T-cell (primary cell): Measurements from ENCODE around the gene MYO16. TPM values are rescaled to one million over a fixed set of nuclear protein-coding genes. Genes with fewer than 3 reads are reported as not detected.

ENCODE experiments used
- ATAC-seq, 4 experiments: fragments of 200-7000 bp in 3 of 4; fragments of 150-1000 bp in 1 of 4; cut with Tn5 transposase; replicated peaks in 1 of 4; 1 replicate in 3 of 4; 2 replicates in 1 of 4; pipeline ENCODE4 v1.10.0; 2021; ENCODE audit warnings: moderate library complexity in 3 of 4, mild to moderate bottlenecking in 2 of 4, moderate number of reproducible peaks in 1 of 4
- CTCF ChIA-PET, 2 donors: fragments of 300-600 bp; sonication (Branson Sonifier 250); formaldehyde crosslinking; loops; one replicate each; lab custom pipeline; 2022; ENCODE audit warnings: antibody characterized with exemption in 2 of 2; lab: Charles Lee
- POLR2A ChIA-PET, 2 donors: fragments of 300-600 bp; sonication (Branson Sonifier 250); formaldehyde crosslinking; loops; one replicate each; lab custom pipeline; 2022; ENCODE audit warnings: antibody characterized with exemption in 2 of 2; lab: Charles Lee
- DNase-seq, 35 experiments: peaks; one replicate each; pipeline versions ENCODE4 v3.0.0 to v3.0.0-alpha.2; 2013 to 2023
- H3K27ac ChIP-seq: one replicate; pipeline ENCODE4 v1.5.1; 2013; ENCODE audit warnings: low read length
- H3K27me3 ChIP-seq, 2 experiments: replicated peaks in 1 of 2; 1 replicate in 1 of 2; 2 replicates in 1 of 2; pipeline versions ENCODE4 v1.6.1 to v1.7.0; 2013; ENCODE audit warnings: low read length in 1 of 2, mixed read lengths in 1 of 2; ENCODE audit not compliant: control insufficient read depth in 2 of 2, insufficient read depth in 2 of 2; ENCODE audit errors: extremely low read depth in 1 of 2
- H3K36me3 ChIP-seq, 2 donors: 1 replicate in 1 of 2; 2 replicates in 1 of 2; pipeline versions ENCODE4 v1.6.1 to v1.7.0; 2013; ENCODE audit warnings: low read length in 1 of 2; ENCODE audit not compliant: control insufficient read depth in 2 of 2, insufficient read depth in 1 of 2; ENCODE audit errors: extremely low read depth in 1 of 2
- H3K4me1 ChIP-seq, 2 experiments: 1 replicate in 1 of 2; 2 replicates in 1 of 2; pipeline versions ENCODE4 v1.6.1 to v1.7.0; 2013; ENCODE audit warnings: low read length in 2 of 2, mixed read lengths in 1 of 2; ENCODE audit not compliant: insufficient read depth in 2 of 2, control insufficient read depth in 1 of 2; ENCODE audit errors: extremely low read depth in 1 of 2
- H3K4me3 ChIP-seq, 2 donors: 1 replicate in 1 of 2; 2 replicates in 1 of 2; pipeline versions ENCODE4 v1.5.1 to v1.7.0; 2013; ENCODE audit warnings: mild to moderate bottlenecking in 2 of 2, low read length in 1 of 2, moderate library complexity in 1 of 2; ENCODE audit not compliant: control insufficient read depth in 1 of 2; ENCODE audit errors: extremely low read depth in 1 of 2
- H3K9me3 ChIP-seq: 2 replicates; pipeline ENCODE4 v1.7.0; 2013
- H3K27ac Mint-ChIP-seq, 2 donors: one replicate each; pipeline ENCODE4 v1.8.0; 2020 to 2021; ENCODE audit warnings: mild to moderate bottlenecking in 2 of 2, mixed read lengths in 2 of 2
- H3K27me3 Mint-ChIP-seq, 2 donors: one replicate each; pipeline ENCODE4 v1.8.0; 2021 to 2022; ENCODE audit warnings: mixed read lengths in 2 of 2
- H3K36me3 Mint-ChIP-seq: one replicate; pipeline ENCODE4 v1.8.0; 2021; ENCODE audit warnings: mixed read lengths
- H3K4me1 Mint-ChIP-seq, 3 donors: one replicate each; pipeline ENCODE4 v1.8.0; 2020 to 2022; ENCODE audit warnings: mixed read lengths in 3 of 3, mild to moderate bottlenecking in 1 of 3
- H3K4me3 Mint-ChIP-seq, 3 donors: one replicate each; pipeline ENCODE4 v1.8.0; 2020 to 2022; ENCODE audit warnings: mild to moderate bottlenecking in 3 of 3, mixed read lengths in 3 of 3, moderate library complexity in 3 of 3
- H3K9me3 Mint-ChIP-seq, 3 donors: one replicate each; pipeline ENCODE4 v1.8.0; 2020 to 2022; ENCODE audit warnings: mixed read lengths in 3 of 3
- WGBS: methylation state at CpG from one replicate; pipeline ENCODE4 v1.1.5; 2013; ENCODE audit warnings: missing lambda C conversion rate; ENCODE audit not compliant: insufficient coverage; 5-methylcytosine and 5-hydroxymethylcytosine counted together
- total RNA-seq, 35 experiments: library from RNA in 6 of 35; stranded (reverse) in 6 of 35; fragments of 120-200 nt in 1 of 35; gene quantifications; one replicate each; pipeline versions ENCODE4 v1.2.1 to v1.2.4 and lab custom pipeline; 2013 to 2026

Gene MYO16
- total RNA-seq, 5 donors from 2014 or later (not counting 1 experiment from before 2014, with no cell fraction given), result 0.20 to 2.0 (median 1.1) TPM

DNA sequence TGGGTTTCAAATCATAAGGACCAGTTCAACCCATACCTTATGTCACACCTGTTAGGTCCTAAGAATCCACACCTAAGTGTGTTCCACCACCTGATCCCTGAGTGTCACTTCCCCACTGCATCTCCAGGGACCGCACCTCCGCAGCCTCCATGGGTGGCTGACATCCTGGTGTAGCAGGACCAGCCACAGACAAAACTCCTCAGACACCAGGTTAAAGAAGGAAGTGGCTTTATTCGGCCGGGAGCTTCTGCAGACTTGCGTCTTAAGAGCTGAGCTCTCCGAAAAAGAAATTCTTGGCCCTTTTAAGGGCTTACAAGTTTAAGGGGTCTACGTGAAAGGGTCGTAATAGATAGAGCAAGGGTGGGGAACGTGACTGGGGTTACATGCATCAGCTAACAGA lies 509.9 kb downstream of the MYO16 start:
- no peak overlapping the region for H3K4me3 Mint-ChIP-seq
- CTCF ChIA-PET, result no interaction called here
- H3K27me3 Mint-ChIP-seq, result peaks cover 19 to 36% of the 10 kb centered on the region in 2 donors
- no peak overlapping the region for H3K27ac ChIP-seq
- no peaks in the 10 kb centered on the region for H3K36me3 ChIP-seq
- ATAC-seq (no peak), DNase-seq (no peak)
- H3K9me3 Mint-ChIP-seq, result no peaks in the 10 kb centered on the region
- H3K27me3 ChIP-seq, result peaks cover 6 to 16% of the 10 kb centered on the region in 2 experiments
- no peaks in the 10 kb centered on the region for H3K36me3 Mint-ChIP-seq
- no peaks in the 10 kb centered on the region for H3K9me3 ChIP-seq
- no peaks in the 10 kb centered on the region for H3K4me1 ChIP-seq
- POLR2A ChIA-PET, result no interaction called here
- no peaks in the 10 kb centered on the region for H3K4me1 Mint-ChIP-seq
- no peak overlapping the region for H3K27ac Mint-ChIP-seq
- 86% methylated on average over 2 of the region's 9 CpGs for WGBS
- H3K4me3 ChIP-seq, result no peak overlapping the region

- DNase-seq (no peak), ATAC-seq (no peak)
- POLR2A ChIA-PET, result no interaction called here
- no peak overlapping the region for H3K4me3 Mint-ChIP-seq
- no peaks in the 10 kb centered on the region for H3K4me1 Mint-ChIP-seq
- Histone ChIP-seq H3K9me3 (no peaks in the 10 kb centered on the region), H3K4me3 (no peak overlapping the region), H3K27ac (no peak overlapping the region), H3K4me1 (no peaks in the 10 kb centered on the region), H3K27me3 (peaks cover 6 to 16% of the 10 kb centered on the region in 2 experiments), H3K36me3 (no peaks in the 10 kb centered on the region)
- peaks cover 19 to 32% of the 10 kb centered on the region in 2 donors for H3K27me3 Mint-ChIP-seq
- no peaks in the 10 kb centered on the region for H3K9me3 Mint-ChIP-seq
- WGBS, result 72% methylated on average over 33 of the region's 33 CpGs
- CTCF ChIA-PET, result no interaction called here
- no peak overlapping the region for H3K27ac Mint-ChIP-seq
- H3K36me3 Mint-ChIP-seq, result no peaks in the 10 kb centered on the region
Measured at GRCh38 chr13:109140054-109140453, 510.6 kb downstream of the MYO16 start.

DNA sequence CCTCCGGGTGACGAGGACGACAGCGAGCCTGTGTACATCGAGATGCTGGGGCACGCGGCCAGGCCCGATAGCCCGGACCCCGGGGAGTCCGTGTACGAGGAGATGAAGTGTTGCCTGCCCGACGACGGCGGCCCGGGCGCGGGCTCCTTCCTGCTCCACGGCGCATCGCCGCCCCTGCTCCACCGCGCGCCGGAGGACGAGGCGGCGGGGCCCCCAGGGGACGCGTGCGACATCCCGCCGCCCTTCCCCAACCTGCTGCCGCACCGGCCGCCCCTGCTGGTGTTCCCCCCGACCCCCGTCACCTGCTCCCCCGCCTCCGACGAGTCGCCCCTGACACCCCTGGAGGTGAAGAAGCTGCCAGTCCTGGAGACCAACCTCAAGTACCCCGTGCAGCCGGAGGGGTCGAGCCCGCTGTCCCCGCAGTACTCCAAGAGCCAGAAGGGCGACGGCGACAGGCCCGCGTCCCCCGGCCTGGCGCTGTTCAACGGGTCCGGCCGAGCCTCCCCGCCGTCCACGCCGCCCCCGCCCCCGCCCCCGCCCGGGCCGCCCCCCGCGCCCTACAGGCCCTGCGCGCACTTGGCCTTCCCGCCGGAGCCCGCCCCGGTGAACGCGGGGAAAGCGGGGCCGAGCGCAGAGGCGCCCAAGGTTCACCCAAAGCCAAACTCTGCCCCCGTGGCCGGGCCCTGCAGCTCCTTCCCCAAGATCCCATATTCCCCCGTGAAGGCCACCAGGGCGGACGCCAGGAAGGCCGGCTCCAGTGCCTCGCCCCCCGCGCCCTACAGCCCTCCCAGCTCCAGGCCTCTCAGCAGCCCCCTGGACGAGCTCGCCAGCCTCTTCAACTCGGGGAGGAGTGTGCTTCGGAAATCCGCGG lies 511.3 kb downstream of the MYO16 start:
- Mint-ChIP-seq H3K36me3 (no peaks in the 10 kb centered on the region), H3K27me3 (peaks cover 22 to 35% of the 10 kb centered on the region in 2 donors), H3K4me1 (no peaks in the 10 kb centered on the region), H3K27ac (no peak overlapping the region), H3K4me3 (no peak overlapping the region), H3K9me3 (no peaks in the 10 kb centered on the region)
- ChIA-PET POLR2A (no interaction called here), CTCF (interaction anchor here in 1 of 2 donors (0.7 kb wide), 1 partner anchor 11 kb away, joined by 3 read pairs; no protein-coding TSS in a partner anchor)
- DNase-seq (no peak), ATAC-seq (no peak)
- H3K36me3 ChIP-seq, result no peaks in the 10 kb centered on the region
- H3K27ac ChIP-seq, result no peak overlapping the region
- no peak overlapping the region for H3K4me3 ChIP-seq
- H3K9me3 ChIP-seq, result no peaks in the 10 kb centered on the region
- H3K4me1 ChIP-seq, result no peaks in the 10 kb centered on the region
- 28% methylated on average over 86 of the region's 97 CpGs for WGBS
- peaks cover 6 to 16% of the 10 kb centered on the region in 2 experiments for H3K27me3 ChIP-seq

DNA sequence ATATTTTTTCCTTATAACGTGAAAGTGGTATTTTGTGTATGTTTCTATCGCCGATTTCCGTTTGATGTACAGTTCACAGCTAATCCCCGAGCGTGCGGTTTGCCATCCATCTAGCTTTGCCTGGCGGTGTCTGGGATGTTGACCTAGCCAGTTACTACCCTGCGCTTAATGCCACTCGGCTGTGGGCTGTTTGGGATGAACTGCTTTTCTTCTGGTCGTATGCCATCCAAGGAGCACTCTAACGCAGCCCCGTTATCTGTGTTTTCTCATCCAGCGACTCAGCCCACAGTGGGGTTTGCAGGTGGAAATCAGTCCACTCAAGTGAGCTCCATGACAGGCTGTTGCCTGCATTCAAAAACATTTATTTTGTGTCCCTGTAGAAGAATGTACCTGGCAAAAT lies 512.3 kb downstream of the MYO16 start:
- 94% methylated on average over 14 of the region's 14 CpGs for WGBS
- Histone ChIP-seq H3K4me1 (no peaks in the 10 kb centered on the region), H3K27me3 (peaks cover 6 to 16% of the 10 kb centered on the region in 2 experiments), H3K36me3 (no peaks in the 10 kb centered on the region), H3K4me3 (no peak overlapping the region), H3K27ac (no peak overlapping the region), H3K9me3 (no peaks in the 10 kb centered on the region)
- no peak for ATAC-seq
- ChIA-PET POLR2A (no interaction called here), CTCF (interaction anchor here in 1 of 2 donors (0.7 kb wide), 1 partner anchor 10 kb away, joined by 3 read pairs; no protein-coding TSS in a partner anchor)
- H3K4me1 Mint-ChIP-seq, result no peaks in the 10 kb centered on the region
- H3K36me3 Mint-ChIP-seq, result no peaks in the 10 kb centered on the region
- H3K9me3 Mint-ChIP-seq, result no peaks in the 10 kb centered on the region
- H3K4me3 Mint-ChIP-seq, result no peak overlapping the region
- no peak overlapping the region for H3K27ac Mint-ChIP-seq
- H3K27me3 Mint-ChIP-seq, result peaks cover 22 to 33% of the 10 kb centered on the region in 2 donors
- DNase-seq, result no peak

- no CpG with 5 or more reads among the region's 5 CpGs for WGBS
- Histone ChIP-seq H3K9me3 (no peaks in the 10 kb centered on the region), H3K4me1 (no peaks in the 10 kb centered on the region), H3K27ac (no peak overlapping the region), H3K27me3 (peaks cover 6 to 12% of the 10 kb centered on the region in 2 experiments), H3K36me3 (no peaks in the 10 kb centered on the region), H3K4me3 (no peak overlapping the region)
- H3K27ac Mint-ChIP-seq, result no peak overlapping the region
- POLR2A ChIA-PET, result no interaction called here
- ATAC-seq (no peak), DNase-seq (no peak)
- peaks cover 25 to 26% of the 10 kb centered on the region in 2 donors for H3K27me3 Mint-ChIP-seq
- no peak overlapping the region for H3K4me3 Mint-ChIP-seq
- CTCF ChIA-PET, result no interaction called here
- no peaks in the 10 kb centered on the region for H3K36me3 Mint-ChIP-seq
- no peaks in the 10 kb centered on the region for H3K4me1 Mint-ChIP-seq
- H3K9me3 Mint-ChIP-seq, result no peaks in the 10 kb centered on the region
Measured at GRCh38 chr13:109144693-109145437, 515.5 kb downstream of the MYO16 start.

DNA sequence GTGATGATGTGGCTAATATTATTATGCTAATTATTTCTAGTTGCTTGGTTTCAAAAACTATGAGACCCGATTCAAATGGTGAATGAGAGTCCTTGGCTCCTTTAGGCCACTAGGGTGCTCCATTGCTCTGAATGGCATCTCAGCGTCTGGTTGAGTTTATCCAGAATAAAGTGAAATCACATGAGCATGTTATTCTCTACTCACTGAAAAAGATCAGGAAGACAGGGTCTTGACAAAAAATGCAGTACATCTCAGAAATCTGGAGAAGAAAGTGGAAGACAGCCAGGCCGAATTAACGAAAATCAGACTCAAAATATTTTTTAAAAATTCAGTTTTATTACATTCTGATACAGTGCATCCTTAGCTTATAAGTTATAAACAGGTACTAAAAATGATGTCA lies 516.2 kb downstream of the MYO16 start:
- peaks cover 25 to 27% of the 10 kb centered on the region in 2 donors for H3K27me3 Mint-ChIP-seq

More for the DNA sequence above, 516.2 kb downstream of the MYO16 start:
- H3K4me1 Mint-ChIP-seq, result no peaks in the 10 kb centered on the region
- Histone ChIP-seq H3K27ac (no peak overlapping the region), H3K4me3 (no peak overlapping the region), H3K27me3 (peaks cover 6 to 8% of the 10 kb centered on the region in 2 experiments), H3K9me3 (no peaks in the 10 kb centered on the region), H3K4me1 (no peaks in the 10 kb centered on the region), H3K36me3 (no peaks in the 10 kb centered on the region)
- H3K36me3 Mint-ChIP-seq, result no peaks in the 10 kb centered on the region
- CTCF ChIA-PET, result no interaction called here
- peak in 1 of 35 experiments; percentile 22 for DNase-seq
- H3K9me3 Mint-ChIP-seq, result no peaks in the 10 kb centered on the region
- ATAC-seq, result no peak
- no peak overlapping the region for H3K27ac Mint-ChIP-seq
- POLR2A ChIA-PET, result no interaction called here
- WGBS, result no CpG with 5 or more reads among the region's 4 CpGs
- H3K4me3 Mint-ChIP-seq, result no peak overlapping the region
